HFFc6 (cell line): ENCODE results near the gene LGR6. TPM values are rescaled to one million over a fixed set of nuclear protein-coding genes. Genes with fewer than 3 reads are reported as not detected.

Experiments used
- DNase-seq: peaks from one replicate; pipeline ENCODE4 v3.0.0-alpha.2; 2018
- H3K27ac Mint-ChIP-seq: 2 replicates; pipeline ENCODE4 v1.8.0; 2020; ENCODE audit warnings: mild to moderate bottlenecking, mixed read lengths
- H3K27me3 Mint-ChIP-seq: 2 replicates; pipeline ENCODE4 v1.8.0; 2021; ENCODE audit warnings: mild to moderate bottlenecking, moderate library complexity, mixed read lengths; ENCODE audit not compliant: insufficient read depth
- H3K36me3 Mint-ChIP-seq: 2 replicates; pipeline ENCODE4 v1.8.0; 2021; ENCODE audit warnings: low read depth, mixed read lengths
- H3K4me1 Mint-ChIP-seq: 2 replicates; pipeline ENCODE4 v1.8.0; 2020; ENCODE audit warnings: low read depth, mixed read lengths
- H3K4me3 Mint-ChIP-seq: 2 replicates; pipeline ENCODE4 v1.8.0; 2020; ENCODE audit warnings: mild to moderate bottlenecking, moderate library complexity, mixed read lengths
- H3K9me3 Mint-ChIP-seq: 2 replicates; pipeline ENCODE4 v1.8.0; 2020; ENCODE audit warnings: mild to moderate bottlenecking, mixed read lengths
- total RNA-seq, 6 experiments: library from RNA; stranded (reverse); fragmentation: NEBNext Ultra II Directional; extraction: Animal tissue kit (Norgen Biotek cat#: 25700); gene quantifications; 2 replicates in 1 of 6; 3 replicates in 5 of 6; pipeline ENCODE4 v1.2.3, GENCODE V29; 2021
- TF ChIP-seq, protein P1 (sequence below): fragments of 200-600 bp; sonication (generic); IDR thresholded peaks from 2 replicates; pipeline ENCODE4 v1.5.0; 2021; ENCODE audit warnings: antibody characterized with exemption, mild to moderate bottlenecking

Gene LGR6
- total RNA-seq, 6 experiments from 2014 or later: not detected

GRCh38 chr1:202241376-202242079 lies 47.9 kb downstream of the LGR6 start:
- Mint-ChIP-seq H3K27ac (no peak overlapping the region), H3K9me3 (no peaks in the 10 kb centered on the region), H3K4me1 (peaks cover 9% of the 10 kb centered on the region), H3K27me3 (peaks cover 41% of the 10 kb centered on the region), H3K4me3 (no peak overlapping the region), H3K36me3 (no peaks in the 10 kb centered on the region)
- TF ChIP-seq, protein P1, sequence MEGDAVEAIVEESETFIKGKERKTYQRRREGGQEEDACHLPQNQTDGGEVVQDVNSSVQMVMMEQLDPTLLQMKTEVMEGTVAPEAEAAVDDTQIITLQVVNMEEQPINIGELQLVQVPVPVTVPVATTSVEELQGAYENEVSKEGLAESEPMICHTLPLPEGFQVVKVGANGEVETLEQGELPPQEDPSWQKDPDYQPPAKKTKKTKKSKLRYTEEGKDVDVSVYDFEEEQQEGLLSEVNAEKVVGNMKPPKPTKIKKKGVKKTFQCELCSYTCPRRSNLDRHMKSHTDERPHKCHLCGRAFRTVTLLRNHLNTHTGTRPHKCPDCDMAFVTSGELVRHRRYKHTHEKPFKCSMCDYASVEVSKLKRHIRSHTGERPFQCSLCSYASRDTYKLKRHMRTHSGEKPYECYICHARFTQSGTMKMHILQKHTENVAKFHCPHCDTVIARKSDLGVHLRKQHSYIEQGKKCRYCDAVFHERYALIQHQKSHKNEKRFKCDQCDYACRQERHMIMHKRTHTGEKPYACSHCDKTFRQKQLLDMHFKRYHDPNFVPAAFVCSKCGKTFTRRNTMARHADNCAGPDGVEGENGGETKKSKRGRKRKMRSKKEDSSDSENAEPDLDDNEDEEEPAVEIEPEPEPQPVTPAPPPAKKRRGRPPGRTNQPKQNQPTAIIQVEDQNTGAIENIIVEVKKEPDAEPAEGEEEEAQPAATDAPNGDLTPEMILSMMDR: no peak
- no peak for DNase-seq

- DNase-seq: no peak
- Mint-ChIP-seq H3K36me3 (no peaks in the 10 kb centered on the region), H3K27ac (no peak overlapping the region), H3K4me1 (peaks cover 4% of the 10 kb centered on the region), H3K4me3 (no peak overlapping the region), H3K27me3 (peaks cover 42% of the 10 kb centered on the region), H3K9me3 (no peaks in the 10 kb centered on the region)
- TF ChIP-seq, protein P1: no peak
Measured at GRCh38 chr1:202242080-202242419, 48.5 kb downstream of the LGR6 start.

- H3K4me1 Mint-ChIP-seq: no peaks in the 10 kb centered on the region
- TF ChIP-seq, protein P1: no peak
- H3K9me3 Mint-ChIP-seq: no peaks in the 10 kb centered on the region
- H3K4me3 Mint-ChIP-seq: no peak overlapping the region
- peaks cover 50% of the 10 kb centered on the region for H3K27me3 Mint-ChIP-seq
- DNase-seq: no peak
- H3K36me3 Mint-ChIP-seq: no peaks in the 10 kb centered on the region
- H3K27ac Mint-ChIP-seq: no peak overlapping the region
Measured at GRCh38 chr1:202243006-202243405, 49.4 kb downstream of the LGR6 start.

DNA sequence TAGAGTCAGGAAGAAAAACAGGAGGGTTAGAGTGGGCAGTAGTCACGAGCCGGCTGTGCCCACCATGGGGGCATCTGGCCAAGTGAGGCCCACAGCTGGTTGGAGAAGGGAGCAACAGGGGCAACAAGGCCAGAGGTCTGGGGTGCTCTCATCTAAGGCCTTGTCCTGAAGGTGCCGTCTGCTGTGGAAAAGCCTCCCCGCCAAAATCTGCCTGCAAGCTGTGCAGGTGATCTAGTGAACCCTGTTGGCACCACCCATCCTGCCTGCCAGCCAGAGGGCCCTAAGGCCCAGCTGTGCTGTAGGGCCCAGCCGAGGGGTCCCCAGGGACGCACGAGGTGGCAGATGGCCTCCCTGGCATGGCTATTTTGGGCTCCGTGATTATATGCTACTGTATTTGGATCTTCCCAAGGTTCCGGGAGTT lies 51.3 kb downstream of the LGR6 start:
- no peaks in the 10 kb centered on the region for H3K9me3 Mint-ChIP-seq
- H3K4me1 Mint-ChIP-seq: no peaks in the 10 kb centered on the region
- no peak for DNase-seq
- TF ChIP-seq, protein P1: no peak
- H3K27ac Mint-ChIP-seq: no peak overlapping the region
- no peak overlapping the region for H3K4me3 Mint-ChIP-seq
- H3K36me3 Mint-ChIP-seq: no peaks in the 10 kb centered on the region
- peaks cover 55% of the 10 kb centered on the region for H3K27me3 Mint-ChIP-seq

DNA sequence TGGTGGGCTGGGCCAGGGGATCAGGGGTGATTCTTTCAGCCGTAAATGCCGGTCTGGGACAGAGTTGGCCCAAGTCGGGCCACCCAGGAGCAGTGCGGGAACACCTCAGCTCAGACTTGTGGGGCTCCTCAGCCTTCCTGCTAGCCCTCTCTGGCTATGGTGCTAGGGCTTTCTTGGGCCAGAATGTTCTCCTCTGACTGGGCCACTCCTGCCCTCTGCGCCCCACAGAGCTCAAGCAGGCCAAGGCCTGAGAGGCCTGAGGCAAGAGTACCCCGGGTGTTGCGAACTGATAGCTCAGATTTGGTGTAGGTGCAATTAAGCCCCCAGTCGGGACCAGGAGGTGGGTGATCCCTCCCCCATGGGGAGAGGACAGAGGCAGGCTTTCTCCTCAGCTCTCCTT lies 51.8 kb downstream of the LGR6 start:
- Mint-ChIP-seq H3K27ac (no peak overlapping the region), H3K4me3 (no peak overlapping the region), H3K4me1 (no peaks in the 10 kb centered on the region), H3K9me3 (no peaks in the 10 kb centered on the region), H3K27me3 (peaks cover 49% of the 10 kb centered on the region), H3K36me3 (no peaks in the 10 kb centered on the region)
- DNase-seq: no peak
- TF ChIP-seq, protein P1: no peak
